ENCODE results near the gene PABPC1L2A.
"Not testable (repeated sequence)": the region's sequence is repeated elsewhere in the genome, so short reads cannot be mapped to it uniquely, and the experiment has no call there.

Gene PABPC1L2A

GRCh38 chrX:73079024-73079562, at the start of gene PABPC1L2A:
TSS of gene PABPC1L2A (minus strand) at chrX:73079512. CDS start at chrX:73079386, 126 bp downstream.
- H3K27ac Mint-ChIP-seq; H3K9me3 Mint-ChIP-seq; H3K4me1 Mint-ChIP-seq (ENCODE audit: low read depth); H3K27me3 Mint-ChIP-seq; intact Hi-C loops (cut with micrococcal nuclease); H3K4me3 Mint-ChIP-seq; H3K36me3 Mint-ChIP-seq (ENCODE audit: low read depth): not testable (repeated sequence)

DNA sequence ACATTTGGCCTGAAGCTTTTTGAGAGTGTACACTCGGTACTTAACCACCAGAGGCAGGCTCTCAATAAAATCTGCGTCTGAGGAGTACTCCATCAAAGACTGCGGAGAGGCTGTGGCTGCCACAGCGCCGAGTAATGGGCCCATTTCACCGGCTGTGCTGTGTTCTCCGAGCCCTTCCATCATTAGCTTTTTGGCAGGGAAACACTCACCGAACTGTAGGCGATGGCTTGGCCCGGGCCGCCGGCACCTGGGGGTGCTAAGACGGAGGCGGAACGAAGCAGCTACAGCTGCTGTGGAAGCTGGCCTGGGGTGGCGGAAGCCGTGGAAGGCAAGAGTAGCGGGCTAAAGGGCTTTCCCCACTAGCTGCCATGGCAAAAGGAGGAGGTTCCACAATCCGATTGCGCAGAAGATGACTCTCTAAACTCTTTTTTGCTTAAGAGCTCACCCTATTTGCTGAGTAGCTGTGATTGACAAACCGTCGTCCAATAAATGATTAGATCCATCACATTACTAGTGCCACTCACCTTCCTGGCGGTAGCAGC, 48.5 kb upstream of the PABPC1L2A start:
- Mint-ChIP-seq H3K36me3 (ENCODE audit: low read depth) (no peaks in the 10 kb centered on the region), H3K27me3 (peaks cover 1% of the 10 kb centered on the region), H3K4me3 (no peak overlapping the region), H3K4me1 (ENCODE audit: low read depth) (no peaks in the 10 kb centered on the region), H3K9me3 (peaks cover 6% of the 10 kb centered on the region), H3K27ac (no peak overlapping the region)
- intact Hi-C loops (cut with micrococcal nuclease), result no loop called here

- Mint-ChIP-seq H3K9me3 (peaks cover 6% of the 10 kb centered on the region), H3K4me3 (no peak overlapping the region), H3K27me3 (peaks cover 1% of the 10 kb centered on the region), H3K36me3 (ENCODE audit: low read depth) (no peaks in the 10 kb centered on the region), H3K4me1 (ENCODE audit: low read depth) (no peaks in the 10 kb centered on the region), H3K27ac (no peak overlapping the region)
- intact Hi-C loops (cut with micrococcal nuclease), result no loop called here
These were observed 46.9 kb upstream of the PABPC1L2A start for GRCh38 chrX:73126240-73126639.

DNA sequence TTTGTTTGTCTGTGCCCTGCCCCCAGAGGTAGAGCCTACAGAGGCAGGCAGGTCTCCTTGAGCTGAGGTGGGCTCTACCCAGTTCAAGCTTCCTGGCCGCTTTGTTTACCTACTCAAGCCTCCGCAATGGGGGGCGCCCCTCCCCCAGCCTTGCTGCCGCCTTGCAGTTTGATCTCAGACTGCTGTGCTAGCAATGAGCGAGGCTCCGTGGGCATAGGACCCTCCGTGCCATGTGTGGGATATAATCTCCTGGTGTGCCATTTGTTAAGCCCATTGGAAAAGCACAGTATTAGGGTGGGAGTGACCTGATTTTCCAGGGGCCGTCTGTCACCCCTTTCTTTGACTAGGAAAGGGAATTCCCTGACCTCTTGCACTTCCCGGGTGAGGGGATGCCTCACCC, 20.2 kb upstream of the PABPC1L2A start:
- intact Hi-C loops (cut with micrococcal nuclease); H3K27me3 Mint-ChIP-seq; H3K4me1 Mint-ChIP-seq (ENCODE audit: low read depth); H3K36me3 Mint-ChIP-seq (ENCODE audit: low read depth); H3K27ac Mint-ChIP-seq; H3K4me3 Mint-ChIP-seq: not testable (repeated sequence)
- H3K9me3 Mint-ChIP-seq, result peaks cover 26% of the 10 kb centered on the region

DNA sequence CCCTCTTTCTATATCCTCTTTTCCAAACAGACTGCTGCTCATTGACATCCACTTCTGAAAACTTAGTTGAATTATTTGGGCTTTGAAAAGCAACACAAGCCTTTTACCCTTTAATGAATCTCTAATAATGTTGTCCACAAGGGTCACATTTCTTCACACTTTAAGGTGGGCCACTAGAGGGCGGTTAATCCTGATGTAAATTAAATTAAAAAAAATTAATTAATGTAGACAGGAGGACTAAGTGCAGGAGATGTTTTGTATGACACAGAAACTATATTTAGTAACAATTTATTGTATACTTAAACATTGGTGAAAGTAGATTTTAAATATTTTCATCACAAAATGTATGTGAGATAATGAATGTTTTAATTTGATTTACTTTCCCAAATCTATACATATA, 7.5 kb upstream of the PABPC1L2A start:
- H3K4me1 Mint-ChIP-seq (ENCODE audit: low read depth); H3K36me3 Mint-ChIP-seq (ENCODE audit: low read depth); H3K4me3 Mint-ChIP-seq; intact Hi-C loops (cut with micrococcal nuclease); H3K27me3 Mint-ChIP-seq; H3K27ac Mint-ChIP-seq; H3K9me3 Mint-ChIP-seq: not testable (repeated sequence)

DNA sequence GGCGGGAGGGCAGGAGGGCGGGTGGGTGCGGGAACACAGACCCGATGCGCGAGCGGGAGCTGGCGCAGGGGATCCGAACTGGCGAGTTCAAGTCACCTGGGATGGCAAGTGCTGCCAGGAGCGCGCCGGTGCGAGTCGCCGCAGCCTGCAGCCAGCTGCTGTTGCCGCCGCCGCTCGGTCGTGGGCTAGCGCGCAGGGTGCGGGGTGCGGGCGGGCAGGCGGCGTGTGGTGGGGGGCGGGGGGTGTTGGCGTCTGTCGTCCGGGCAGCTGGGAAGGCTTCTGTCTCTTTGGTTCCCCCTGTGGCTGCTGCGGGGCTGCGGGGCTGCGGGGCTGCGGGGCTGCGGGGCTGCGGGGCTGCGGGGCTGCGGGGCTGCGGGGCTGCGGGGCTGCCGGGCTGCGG, 572 bp upstream of the PABPC1L2A start:
- intact Hi-C loops (cut with micrococcal nuclease); H3K27me3 Mint-ChIP-seq; H3K36me3 Mint-ChIP-seq (ENCODE audit: low read depth); H3K4me3 Mint-ChIP-seq; H3K4me1 Mint-ChIP-seq (ENCODE audit: low read depth); H3K9me3 Mint-ChIP-seq; H3K27ac Mint-ChIP-seq: not testable (repeated sequence)

DNA sequence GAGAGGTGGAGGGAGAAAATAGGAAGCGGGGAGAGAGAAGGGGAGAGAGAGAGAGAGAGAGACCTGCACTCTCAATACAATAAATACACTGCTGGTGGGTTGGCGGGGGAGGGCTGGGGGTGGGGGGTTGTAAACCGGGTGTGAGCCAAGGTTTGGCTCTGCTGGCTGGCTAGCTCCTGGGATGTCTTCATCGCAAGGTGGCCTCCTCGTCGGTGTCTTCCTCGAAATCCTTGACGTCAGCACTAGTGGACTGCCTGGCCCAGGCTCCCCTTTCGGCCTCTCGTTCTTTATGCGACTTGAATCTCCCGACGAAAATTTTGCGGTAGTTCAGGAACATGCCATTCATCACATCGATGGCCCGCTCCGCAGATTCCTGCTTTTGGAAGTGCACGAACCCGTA, 715 bp downstream of the PABPC1L2A start:
- H3K4me3 Mint-ChIP-seq; H3K36me3 Mint-ChIP-seq (ENCODE audit: low read depth); intact Hi-C loops (cut with micrococcal nuclease); H3K4me1 Mint-ChIP-seq (ENCODE audit: low read depth); H3K27ac Mint-ChIP-seq; H3K27me3 Mint-ChIP-seq; H3K9me3 Mint-ChIP-seq: not testable (repeated sequence)

DNA sequence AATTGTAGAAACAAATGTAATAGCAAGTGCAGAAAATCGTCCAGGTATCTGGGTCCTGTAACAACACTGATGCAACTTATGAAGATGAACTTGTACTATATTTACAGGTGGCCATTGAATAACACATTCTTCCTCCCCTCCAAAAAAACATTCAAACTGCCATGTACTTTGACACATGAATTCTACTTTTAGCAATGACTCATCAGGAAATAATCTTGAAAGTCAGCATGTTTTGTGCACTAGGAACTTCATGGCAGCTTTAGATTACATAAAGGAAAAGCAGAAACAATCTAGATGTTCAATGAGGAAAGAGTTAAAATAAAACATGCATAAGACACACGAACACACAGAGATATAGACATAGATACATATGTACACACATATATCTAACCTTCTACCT, 2.5 kb downstream of the PABPC1L2A start:
- Mint-ChIP-seq H3K4me3 (no peak overlapping the region), H3K36me3 (ENCODE audit: low read depth) (no peaks in the 10 kb centered on the region), H3K9me3 (no peaks in the 10 kb centered on the region), H3K27me3 (peaks cover 9% of the 10 kb centered on the region), H3K4me1 (ENCODE audit: low read depth) (no peaks in the 10 kb centered on the region), H3K27ac (no peak overlapping the region)
- intact Hi-C loops (cut with micrococcal nuclease), result no loop called here

GRCh38 chrX:73069365-73070035, 9.8 kb downstream of the PABPC1L2A start:
- H3K27ac Mint-ChIP-seq, result no peak overlapping the region
- intact Hi-C loops (cut with micrococcal nuclease), result no loop called here
- no peaks in the 10 kb centered on the region for H3K36me3 Mint-ChIP-seq (ENCODE audit: low read depth)
- no peaks in the 10 kb centered on the region for H3K27me3 Mint-ChIP-seq
- no peaks in the 10 kb centered on the region for H3K4me1 Mint-ChIP-seq (ENCODE audit: low read depth)
- peaks cover 10% of the 10 kb centered on the region for H3K9me3 Mint-ChIP-seq
- H3K4me3 Mint-ChIP-seq, result no peak overlapping the region

- Mint-ChIP-seq H3K27ac (no peak overlapping the region), H3K4me1 (ENCODE audit: low read depth) (no peaks in the 10 kb centered on the region), H3K27me3 (no peaks in the 10 kb centered on the region), H3K36me3 (ENCODE audit: low read depth) (no peaks in the 10 kb centered on the region), H3K9me3 (peaks cover 10% of the 10 kb centered on the region), H3K4me3 (no peak overlapping the region)
- intact Hi-C loops (cut with micrococcal nuclease), result no loop called here
These were observed 10.6 kb downstream of the PABPC1L2A start for GRCh38 chrX:73068467-73069364.

DNA sequence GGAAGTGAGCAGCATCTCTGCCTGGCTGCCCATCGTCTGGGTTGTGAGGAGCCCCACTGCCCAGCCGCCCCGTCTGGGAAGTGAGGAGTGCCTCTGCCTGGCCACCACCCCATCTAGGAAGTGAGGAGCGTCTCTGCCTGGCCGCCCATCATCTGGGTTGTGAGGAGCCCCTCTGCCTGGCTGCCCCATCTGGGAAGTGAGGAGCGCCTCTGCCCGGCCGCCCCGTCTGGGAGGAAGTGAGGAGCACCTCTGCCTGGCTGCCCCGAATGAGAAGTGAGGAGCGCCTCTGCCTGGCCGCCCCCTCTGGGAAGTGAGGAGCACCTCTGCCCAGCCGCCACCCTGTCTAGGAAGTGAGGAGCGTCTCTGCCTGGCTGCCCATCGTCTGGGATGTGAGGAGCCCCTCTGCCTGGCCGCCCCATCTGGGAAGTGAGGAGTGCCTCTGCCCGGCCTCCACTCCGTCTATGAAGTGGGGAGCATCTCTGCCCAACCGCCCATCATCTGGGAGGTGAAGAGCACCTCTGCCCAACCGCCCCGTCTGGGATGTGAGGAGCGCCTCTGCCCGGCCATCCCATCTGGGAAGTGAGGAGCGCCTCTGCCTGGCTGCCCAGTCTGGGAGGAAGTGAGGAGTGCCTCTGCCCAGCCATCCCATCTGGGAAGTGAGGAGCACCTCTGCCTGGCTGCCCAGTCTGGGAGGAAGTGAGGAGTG, 11.4 kb downstream of the PABPC1L2A start:
- H3K4me1 Mint-ChIP-seq (ENCODE audit: low read depth); H3K27me3 Mint-ChIP-seq; H3K9me3 Mint-ChIP-seq; H3K27ac Mint-ChIP-seq; H3K36me3 Mint-ChIP-seq (ENCODE audit: low read depth); H3K4me3 Mint-ChIP-seq; intact Hi-C loops (cut with micrococcal nuclease): not testable (repeated sequence)

GRCh38 chrX:73028876-73029275, 50.4 kb downstream of the PABPC1L2A start:
- Mint-ChIP-seq H3K27me3 (no peaks in the 10 kb centered on the region), H3K27ac (no peak overlapping the region), H3K9me3 (peaks cover 17% of the 10 kb centered on the region), H3K36me3 (ENCODE audit: low read depth) (no peaks in the 10 kb centered on the region), H3K4me1 (ENCODE audit: low read depth) (no peaks in the 10 kb centered on the region), H3K4me3 (no peak overlapping the region)
- intact Hi-C loops (cut with micrococcal nuclease), result no loop called here

Measured in dendritic cell treated with granulocyte-macrophage colony-stimulating factor and Interleukin-4, amounts not matched to agents 40 ng/mL and 50 ng/mL, for 4 days (primary cell).